HL-60 (cell line): ENCODE measurements around the gene ZBTB45.
"Not testable (repeated sequence)": the region's sequence is repeated elsewhere in the genome, so short reads cannot be mapped to it uniquely, and the experiment has no call there.

Experiments used
- DNase-seq, 2 experiments: peaks; one replicate each; pipeline ENCODE4 v3.0.0-alpha.2; 2010 to 2020; ENCODE audit warnings: low read depth in 1 of 2, low spot score in 1 of 2
- H3K27ac ChIP-seq: fragments of 250-450 bp; sonication (Bioruptor Pico); replicated peaks from 2 replicates; pipeline ENCODE4 v1.5.1; 2020; ENCODE audit warnings: mild to moderate bottlenecking, moderate library complexity
- H3K27me3 ChIP-seq: fragments of 250-450 bp; sonication (Bioruptor Pico); 2 replicates; pipeline ENCODE4 v1.5.1; 2021; ENCODE audit warnings: mild to moderate bottlenecking, moderate library complexity; ENCODE audit not compliant: insufficient read depth, poor library complexity, severe bottlenecking
- H3K4me3 ChIP-seq: replicated peaks from 2 replicates; pipeline ENCODE4 v1.5.1; 2011; ENCODE audit warnings: mild to moderate bottlenecking, control low read depth, low read length; ENCODE audit not compliant: insufficient read depth
- GABPA ChIP-seq: IDR thresholded peaks from 2 replicates; pipeline ENCODE4 v1.6.1; 2012; ENCODE audit warnings: low read depth
- POLR2AphosphoS5 ChIP-seq: IDR thresholded peaks from 2 replicates; pipeline ENCODE4 v1.6.1; 2012; ENCODE audit warnings: low read depth
- SPI1 ChIP-seq: IDR thresholded peaks from 2 replicates; pipeline ENCODE4 v1.6.1; 2012; ENCODE audit warnings: low read depth, mild to moderate bottlenecking, borderline replicate concordance
- TF ChIP-seq, protein P1 (sequence below): IDR thresholded peaks from one replicate; pipeline ENCODE4 v1.5.1; 2011; ENCODE audit warnings: low read length, control low read depth, inconsistent platforms; ENCODE audit not compliant: insufficient read depth
- TF ChIP-seq, protein P2 (sequence below): IDR thresholded peaks from 2 replicates; pipeline ENCODE4 v1.6.1; 2012; ENCODE audit warnings: low read depth; ENCODE audit not compliant: insufficient replicate concordance

Gene ZBTB45

DNA sequence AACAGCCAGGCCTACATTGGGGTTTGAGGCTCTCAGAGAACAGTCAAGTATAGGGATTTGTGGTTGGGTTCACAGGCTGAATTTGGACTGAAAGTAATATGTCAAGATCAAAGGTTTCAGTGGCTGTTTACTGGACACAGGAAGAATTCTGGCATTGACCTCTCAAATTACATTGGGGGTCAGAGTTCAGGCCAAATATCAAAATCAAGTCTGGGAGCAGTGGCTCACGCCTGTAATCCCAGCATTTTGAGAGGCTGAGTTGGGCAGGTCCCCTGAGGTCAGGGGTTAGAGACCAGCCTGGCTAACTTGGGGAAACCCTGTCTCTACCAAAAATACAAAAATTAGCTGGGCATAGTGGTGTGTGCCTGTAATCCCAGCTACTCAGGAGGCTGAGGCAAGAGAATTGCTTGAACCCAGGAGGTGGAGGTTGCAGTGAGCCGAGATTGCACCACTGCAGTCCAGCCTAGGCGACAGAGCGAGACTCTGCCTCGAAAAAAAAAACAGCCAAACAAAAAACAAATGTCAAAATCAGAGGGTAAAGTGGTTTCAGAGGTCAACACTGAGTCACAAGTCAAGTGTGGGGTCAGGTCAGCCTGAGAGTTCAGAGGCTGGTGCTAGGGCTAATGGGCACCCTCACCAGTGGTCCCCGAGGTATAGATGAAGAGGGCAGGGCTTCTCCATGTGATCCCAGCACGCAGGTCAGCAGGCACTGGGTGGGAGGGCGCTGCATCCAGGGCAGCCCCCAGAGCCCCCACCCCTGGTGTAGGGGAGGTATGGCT lies 9.3 kb downstream of the ZBTB45 start:
- Histone ChIP-seq H3K4me3 (no peak overlapping the region), H3K27ac (no peak overlapping the region), H3K27me3 (no peaks in the 10 kb centered on the region)
- no peak for DNase-seq
- TF ChIP-seq POLR2AphosphoS5 (no peak), SPI1 (no peak), GABPA (no peak)
- TF ChIP-seq, protein P1, sequence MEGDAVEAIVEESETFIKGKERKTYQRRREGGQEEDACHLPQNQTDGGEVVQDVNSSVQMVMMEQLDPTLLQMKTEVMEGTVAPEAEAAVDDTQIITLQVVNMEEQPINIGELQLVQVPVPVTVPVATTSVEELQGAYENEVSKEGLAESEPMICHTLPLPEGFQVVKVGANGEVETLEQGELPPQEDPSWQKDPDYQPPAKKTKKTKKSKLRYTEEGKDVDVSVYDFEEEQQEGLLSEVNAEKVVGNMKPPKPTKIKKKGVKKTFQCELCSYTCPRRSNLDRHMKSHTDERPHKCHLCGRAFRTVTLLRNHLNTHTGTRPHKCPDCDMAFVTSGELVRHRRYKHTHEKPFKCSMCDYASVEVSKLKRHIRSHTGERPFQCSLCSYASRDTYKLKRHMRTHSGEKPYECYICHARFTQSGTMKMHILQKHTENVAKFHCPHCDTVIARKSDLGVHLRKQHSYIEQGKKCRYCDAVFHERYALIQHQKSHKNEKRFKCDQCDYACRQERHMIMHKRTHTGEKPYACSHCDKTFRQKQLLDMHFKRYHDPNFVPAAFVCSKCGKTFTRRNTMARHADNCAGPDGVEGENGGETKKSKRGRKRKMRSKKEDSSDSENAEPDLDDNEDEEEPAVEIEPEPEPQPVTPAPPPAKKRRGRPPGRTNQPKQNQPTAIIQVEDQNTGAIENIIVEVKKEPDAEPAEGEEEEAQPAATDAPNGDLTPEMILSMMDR, result no peak
- TF ChIP-seq, protein P2, sequence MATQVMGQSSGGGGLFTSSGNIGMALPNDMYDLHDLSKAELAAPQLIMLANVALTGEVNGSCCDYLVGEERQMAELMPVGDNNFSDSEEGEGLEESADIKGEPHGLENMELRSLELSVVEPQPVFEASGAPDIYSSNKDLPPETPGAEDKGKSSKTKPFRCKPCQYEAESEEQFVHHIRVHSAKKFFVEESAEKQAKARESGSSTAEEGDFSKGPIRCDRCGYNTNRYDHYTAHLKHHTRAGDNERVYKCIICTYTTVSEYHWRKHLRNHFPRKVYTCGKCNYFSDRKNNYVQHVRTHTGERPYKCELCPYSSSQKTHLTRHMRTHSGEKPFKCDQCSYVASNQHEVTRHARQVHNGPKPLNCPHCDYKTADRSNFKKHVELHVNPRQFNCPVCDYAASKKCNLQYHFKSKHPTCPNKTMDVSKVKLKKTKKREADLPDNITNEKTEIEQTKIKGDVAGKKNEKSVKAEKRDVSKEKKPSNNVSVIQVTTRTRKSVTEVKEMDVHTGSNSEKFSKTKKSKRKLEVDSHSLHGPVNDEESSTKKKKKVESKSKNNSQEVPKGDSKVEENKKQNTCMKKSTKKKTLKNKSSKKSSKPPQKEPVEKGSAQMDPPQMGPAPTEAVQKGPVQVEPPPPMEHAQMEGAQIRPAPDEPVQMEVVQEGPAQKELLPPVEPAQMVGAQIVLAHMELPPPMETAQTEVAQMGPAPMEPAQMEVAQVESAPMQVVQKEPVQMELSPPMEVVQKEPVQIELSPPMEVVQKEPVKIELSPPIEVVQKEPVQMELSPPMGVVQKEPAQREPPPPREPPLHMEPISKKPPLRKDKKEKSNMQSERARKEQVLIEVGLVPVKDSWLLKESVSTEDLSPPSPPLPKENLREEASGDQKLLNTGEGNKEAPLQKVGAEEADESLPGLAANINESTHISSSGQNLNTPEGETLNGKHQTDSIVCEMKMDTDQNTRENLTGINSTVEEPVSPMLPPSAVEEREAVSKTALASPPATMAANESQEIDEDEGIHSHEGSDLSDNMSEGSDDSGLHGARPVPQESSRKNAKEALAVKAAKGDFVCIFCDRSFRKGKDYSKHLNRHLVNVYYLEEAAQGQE, result no peak

DNA sequence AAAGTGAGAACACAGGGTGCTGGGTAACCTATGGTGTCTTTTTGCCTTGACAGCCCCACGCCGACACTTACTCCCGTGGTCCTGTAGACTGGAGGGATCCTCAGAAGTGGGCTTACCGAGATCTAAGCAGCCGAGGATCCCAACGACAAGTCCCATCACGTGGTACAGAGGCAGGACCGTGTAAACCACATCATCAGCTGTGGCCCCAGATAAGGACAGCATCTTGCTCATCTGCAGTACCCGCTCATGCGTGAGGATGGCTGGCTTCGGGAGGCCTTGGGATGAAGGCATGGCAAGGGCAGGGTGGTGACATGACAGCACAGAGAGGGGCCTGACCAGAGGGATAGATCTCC lies 9.9 kb downstream of the ZBTB45 start:
- H3K27ac ChIP-seq, result no peak overlapping the region
- H3K4me3 ChIP-seq, result no peak overlapping the region
- TF ChIP-seq POLR2AphosphoS5 (no peak), SPI1 (no peak), GABPA (no peak)
- TF ChIP-seq, protein P2, result no peak
- TF ChIP-seq, protein P1, result no peak
- no peak for DNase-seq
- no peaks in the 10 kb centered on the region for H3K27me3 ChIP-seq

GRCh38 chr19:58507602-58508223 lies 11.9 kb downstream of the ZBTB45 start:
- not testable (repeated sequence) for H3K27ac ChIP-seq, DNase-seq, H3K4me3 ChIP-seq, H3K27me3 ChIP-seq

DNA sequence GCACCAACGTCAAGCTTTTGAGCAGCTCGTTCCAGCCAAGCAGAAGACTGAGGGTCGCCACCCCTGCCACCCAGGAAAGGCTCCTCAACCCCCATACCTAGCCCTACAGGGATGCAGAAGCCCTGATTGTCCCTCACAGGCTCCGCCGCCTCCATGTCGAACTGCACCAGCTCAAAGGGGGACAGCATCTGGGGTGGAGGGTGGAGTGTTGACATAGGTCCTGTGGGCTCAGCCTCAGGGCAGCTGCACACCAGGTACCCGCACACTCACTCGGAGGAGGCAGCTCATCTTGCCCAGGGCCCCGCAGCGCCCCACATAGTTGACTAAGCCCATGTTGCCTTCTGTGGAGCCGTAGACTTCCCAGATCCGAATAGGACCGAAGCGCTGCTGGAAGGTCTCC lies 19.4 kb downstream of the ZBTB45 start:
- TF ChIP-seq POLR2AphosphoS5 (no peak), SPI1 (no peak), GABPA (no peak)
- TF ChIP-seq, protein P2, result no peak
- TF ChIP-seq, protein P1, result no peak
- no peak overlapping the region for H3K27ac ChIP-seq
- no peaks in the 10 kb centered on the region for H3K27me3 ChIP-seq
- peak overlapping the region; percentile 44 for H3K4me3 ChIP-seq
- no peak for DNase-seq
